Retinal pigment epithelial cell (primary cell): Measurements from ENCODE around the gene ACOT13.
"Not testable (repeated sequence)": the region's sequence is repeated elsewhere in the genome, so short reads cannot be mapped to it uniquely, and the experiment has no call there.

Experiments used
- DNase-seq: peaks from one replicate; pipeline ENCODE4 v3.0.0-alpha.2; 2010; ENCODE audit warnings: low read depth
- H3K4me3 ChIP-seq: 2 replicates; pipeline ENCODE4 v1.5.1; 2011; ENCODE audit warnings: mild to moderate bottlenecking, low read length, control low read depth, moderate library complexity
- TF ChIP-seq, protein P1 (sequence below): conservative IDR thresholded peaks from 2 replicates; pipeline ENCODE4 v1.5.1; 2011; ENCODE audit warnings: low read depth, low read length, control low read depth, inconsistent platforms

Gene ACOT13

GRCh38 chr6:24752917-24753492, 86.1 kb downstream of the ACOT13 start:
- TF ChIP-seq, protein P1, sequence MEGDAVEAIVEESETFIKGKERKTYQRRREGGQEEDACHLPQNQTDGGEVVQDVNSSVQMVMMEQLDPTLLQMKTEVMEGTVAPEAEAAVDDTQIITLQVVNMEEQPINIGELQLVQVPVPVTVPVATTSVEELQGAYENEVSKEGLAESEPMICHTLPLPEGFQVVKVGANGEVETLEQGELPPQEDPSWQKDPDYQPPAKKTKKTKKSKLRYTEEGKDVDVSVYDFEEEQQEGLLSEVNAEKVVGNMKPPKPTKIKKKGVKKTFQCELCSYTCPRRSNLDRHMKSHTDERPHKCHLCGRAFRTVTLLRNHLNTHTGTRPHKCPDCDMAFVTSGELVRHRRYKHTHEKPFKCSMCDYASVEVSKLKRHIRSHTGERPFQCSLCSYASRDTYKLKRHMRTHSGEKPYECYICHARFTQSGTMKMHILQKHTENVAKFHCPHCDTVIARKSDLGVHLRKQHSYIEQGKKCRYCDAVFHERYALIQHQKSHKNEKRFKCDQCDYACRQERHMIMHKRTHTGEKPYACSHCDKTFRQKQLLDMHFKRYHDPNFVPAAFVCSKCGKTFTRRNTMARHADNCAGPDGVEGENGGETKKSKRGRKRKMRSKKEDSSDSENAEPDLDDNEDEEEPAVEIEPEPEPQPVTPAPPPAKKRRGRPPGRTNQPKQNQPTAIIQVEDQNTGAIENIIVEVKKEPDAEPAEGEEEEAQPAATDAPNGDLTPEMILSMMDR: no peak
- no peak for DNase-seq
- no peak overlapping the region for H3K4me3 ChIP-seq

DNA sequence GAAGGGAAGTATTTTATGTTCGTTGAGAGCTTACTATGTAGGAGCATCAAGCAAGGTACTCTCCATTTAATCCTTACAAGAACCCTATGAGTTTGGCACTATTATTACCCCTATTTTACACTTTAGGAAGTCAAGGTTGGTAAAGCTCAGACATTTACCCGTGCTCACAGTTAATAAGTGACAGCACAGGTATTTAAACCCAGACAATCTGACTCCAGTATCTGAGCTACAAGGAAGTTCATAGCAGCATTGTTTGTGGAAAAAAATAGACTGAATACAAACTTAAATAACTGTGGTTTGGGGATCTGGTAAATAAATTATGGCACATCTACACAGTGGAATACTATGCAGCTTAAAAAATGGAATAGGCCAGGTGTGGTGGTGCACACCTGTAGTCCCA, 86.7 kb downstream of the ACOT13 start:
- H3K4me3 ChIP-seq: no peak overlapping the region
- no peak for DNase-seq
- TF ChIP-seq, protein P1: no peak

GRCh38 chr6:24754378-24754777, 87.5 kb downstream of the ACOT13 start:
- DNase-seq, H3K4me3 ChIP-seq: not testable (repeated sequence)
